Upper lobe of left lung (tissue), 4 donors: Measurements from ENCODE around the gene XDH.

ENCODE experiments used
- EP300 ChIP-seq, 4 donors: sonication (generic); formaldehyde crosslinking; IDR thresholded peaks; one replicate each; pipeline ENCODE4 v1.5.1; 2017; ENCODE audit warnings: antibody characterized with exemption in 4 of 4, control low read depth in 2 of 4
- POLR2A ChIP-seq, 4 donors: fragments of 450-650 bp; IDR thresholded peaks; one replicate each; pipeline ENCODE4 v1.5.1; 2016 to 2017; ENCODE audit warnings: antibody characterized with exemption in 4 of 4, mild to moderate bottlenecking in 2 of 4
- POLR2AphosphoS5 ChIP-seq, 2 donors: sonication (generic); formaldehyde crosslinking; IDR thresholded peaks; one replicate each; pipeline ENCODE4 v1.5.1; 2017; ENCODE audit warnings: antibody characterized with exemption in 2 of 2
- TF ChIP-seq, protein P1 (sequence below), 6 experiments: fragments of 450-650 bp in 4 of 6; fragments of 200-600 bp in 2 of 6; sonication (generic) in 2 of 6; IDR thresholded peaks; one replicate each; pipeline ENCODE4 v1.5.1; 2016 to 2019; ENCODE audit warnings: antibody characterized with exemption in 6 of 6

DNA sequence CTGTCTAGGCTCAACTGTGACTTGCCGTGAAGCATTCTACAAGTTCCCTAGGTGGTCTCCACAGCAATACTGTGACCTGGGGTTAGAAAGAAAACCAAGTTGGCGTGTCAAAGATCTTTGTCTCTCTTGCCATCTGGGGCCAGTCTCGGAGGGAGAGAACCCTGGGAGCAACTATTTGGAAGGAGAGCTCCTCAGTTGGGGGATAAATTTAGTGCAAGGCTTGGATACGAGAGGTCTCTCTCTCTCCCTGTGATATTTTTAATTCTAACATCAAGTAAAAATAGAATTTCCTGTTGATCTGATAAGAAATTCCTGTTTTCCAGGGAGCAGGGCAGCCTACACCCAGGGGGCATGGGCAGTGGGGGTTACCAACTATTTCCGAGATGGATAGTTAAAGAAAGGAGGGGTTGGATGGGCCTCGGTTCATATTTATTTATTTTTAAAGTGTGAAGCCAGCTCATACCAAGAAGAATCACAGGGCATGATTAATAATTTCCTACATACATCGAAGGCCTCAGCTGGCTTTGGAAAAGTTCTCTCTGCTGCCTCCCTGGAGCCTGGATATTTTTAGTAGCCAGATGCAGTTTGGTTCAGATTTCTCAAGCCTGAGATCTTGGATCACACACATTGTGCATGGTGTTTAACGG, 117.8 kb downstream of the XDH start:
- TF ChIP-seq, protein P1, sequence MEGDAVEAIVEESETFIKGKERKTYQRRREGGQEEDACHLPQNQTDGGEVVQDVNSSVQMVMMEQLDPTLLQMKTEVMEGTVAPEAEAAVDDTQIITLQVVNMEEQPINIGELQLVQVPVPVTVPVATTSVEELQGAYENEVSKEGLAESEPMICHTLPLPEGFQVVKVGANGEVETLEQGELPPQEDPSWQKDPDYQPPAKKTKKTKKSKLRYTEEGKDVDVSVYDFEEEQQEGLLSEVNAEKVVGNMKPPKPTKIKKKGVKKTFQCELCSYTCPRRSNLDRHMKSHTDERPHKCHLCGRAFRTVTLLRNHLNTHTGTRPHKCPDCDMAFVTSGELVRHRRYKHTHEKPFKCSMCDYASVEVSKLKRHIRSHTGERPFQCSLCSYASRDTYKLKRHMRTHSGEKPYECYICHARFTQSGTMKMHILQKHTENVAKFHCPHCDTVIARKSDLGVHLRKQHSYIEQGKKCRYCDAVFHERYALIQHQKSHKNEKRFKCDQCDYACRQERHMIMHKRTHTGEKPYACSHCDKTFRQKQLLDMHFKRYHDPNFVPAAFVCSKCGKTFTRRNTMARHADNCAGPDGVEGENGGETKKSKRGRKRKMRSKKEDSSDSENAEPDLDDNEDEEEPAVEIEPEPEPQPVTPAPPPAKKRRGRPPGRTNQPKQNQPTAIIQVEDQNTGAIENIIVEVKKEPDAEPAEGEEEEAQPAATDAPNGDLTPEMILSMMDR (IDR thresholded peaks at IDR 0.05) = no peak
- no peak for TF ChIP-seq POLR2A (IDR thresholded peaks at IDR 0.05)
- no peak for TF ChIP-seq POLR2AphosphoS5 (IDR thresholded peaks at IDR 0.05)
- TF ChIP-seq EP300 (IDR thresholded peaks at IDR 0.05) = no peak
